CD14-positive monocyte (primary cell): ENCODE results near the gene B2M. TPM values are rescaled to one million over a fixed set of nuclear protein-coding genes. Genes with fewer than 3 reads are reported as not detected.
"Not testable (repeated sequence)": the region's sequence is repeated elsewhere in the genome, so short reads cannot be mapped to it uniquely, and the experiment has no call there.

Source experiments
- DNase-seq, 3 donors: peaks; one replicate each; pipeline ENCODE4 v3.0.0-alpha.2; 2011 to 2022
- H2AFZ ChIP-seq: 2 replicates; pipeline ENCODE4 v1.6.0; 2012; ENCODE audit warnings: mild to moderate bottlenecking, low read depth, low read length, inconsistent platforms; ENCODE audit not compliant: insufficient read depth, poor library complexity, severe bottlenecking
- H3K27ac ChIP-seq, 2 donors: 1 replicate in 1 of 2; 2 replicates in 1 of 2; pipeline ENCODE4 v1.5.1; 2012 to 2013; ENCODE audit warnings: low read length in 2 of 2, control low read depth in 1 of 2, inconsistent platforms in 1 of 2, low read depth in 1 of 2, mild to moderate bottlenecking in 1 of 2
- H3K27me3 ChIP-seq, 2 donors: one replicate each; pipeline versions ENCODE4 v1.6.0 to v1.6.1; 2011 to 2013; ENCODE audit warnings: low read length in 2 of 2; ENCODE audit not compliant: control insufficient read depth in 2 of 2, insufficient read depth in 2 of 2
- H3K36me3 ChIP-seq, 2 donors: replicated peaks in 1 of 2; 1 replicate in 1 of 2; 2 replicates in 1 of 2; pipeline versions ENCODE4 v1.5.1 to v1.6.1; 2012 to 2013; ENCODE audit warnings: low read length in 2 of 2, control low read depth in 1 of 2, inconsistent platforms in 1 of 2, mild to moderate bottlenecking in 1 of 2; ENCODE audit not compliant: insufficient read depth in 2 of 2, control insufficient read depth in 1 of 2
- H3K4me1 ChIP-seq, 2 donors: 1 replicate in 1 of 2; 2 replicates in 1 of 2; pipeline versions ENCODE4 v1.5.1 to v1.6.1; 2012 to 2013; ENCODE audit warnings: low read length in 2 of 2, control low read depth in 1 of 2, inconsistent platforms in 1 of 2, mild to moderate bottlenecking in 1 of 2, moderate library complexity in 1 of 2; ENCODE audit not compliant: insufficient read depth in 2 of 2, control insufficient read depth in 1 of 2
- H3K4me2 ChIP-seq: replicated peaks from 2 replicates; pipeline ENCODE3; 2012; ENCODE audit warnings: low read length, moderate library complexity, mild to moderate bottlenecking; ENCODE audit not compliant: poor library complexity, severe bottlenecking; ENCODE audit errors: extremely low read depth
- H3K4me3 ChIP-seq, 3 experiments: fragments of 200-600 bp in 1 of 3; sonication (generic) in 1 of 3; replicated peaks in 1 of 3; 1 replicate in 2 of 3; 2 replicates in 1 of 3; pipeline ENCODE4 v1.5.1; 2011 to 2013; ENCODE audit warnings: low read length in 3 of 3, mild to moderate bottlenecking in 3 of 3, control low read depth in 2 of 3, low read depth in 2 of 3, inconsistent platforms in 1 of 3, moderate library complexity in 1 of 3
- H3K79me2 ChIP-seq: 2 replicates; pipeline ENCODE4 v1.6.0; 2012; ENCODE audit warnings: mild to moderate bottlenecking, control low read depth, inconsistent platforms, low read length, moderate library complexity; ENCODE audit not compliant: insufficient read depth
- H3K9ac ChIP-seq: 2 replicates; pipeline ENCODE4 v1.6.0; 2017; ENCODE audit warnings: low read length, mild to moderate bottlenecking; ENCODE audit not compliant: insufficient read depth, poor library complexity, severe bottlenecking
- H3K9me3 ChIP-seq, 2 donors: replicated peaks in 1 of 2; 1 replicate in 1 of 2; 2 replicates in 1 of 2; pipeline versions ENCODE4 v1.5.1 to v1.6.1; 2012 to 2013; ENCODE audit warnings: low read length in 2 of 2, control low read depth in 1 of 2; ENCODE audit not compliant: control insufficient read depth in 1 of 2, insufficient read depth in 1 of 2
- H4K20me1 ChIP-seq: 2 replicates; pipeline ENCODE4 v1.6.0; 2012; ENCODE audit warnings: mild to moderate bottlenecking, low read length, control low read depth, moderate library complexity; ENCODE audit not compliant: insufficient read depth
- H3K27ac Mint-ChIP-seq, 7 donors: one replicate each; pipeline ENCODE4 v1.8.0; 2020; ENCODE audit warnings: mild to moderate bottlenecking in 7 of 7, mixed read lengths in 7 of 7, moderate library complexity in 6 of 7, inconsistent platforms in 2 of 7
- H3K27me3 Mint-ChIP-seq, 3 donors: one replicate each; pipeline ENCODE4 v1.8.0; 2021 to 2022; ENCODE audit warnings: low read depth in 3 of 3, mild to moderate bottlenecking in 3 of 3, mixed read lengths in 3 of 3, moderate library complexity in 3 of 3, inconsistent platforms in 1 of 3
- H3K36me3 Mint-ChIP-seq, 2 donors: one replicate each; pipeline ENCODE4 v1.8.0; 2020; ENCODE audit warnings: mixed read lengths in 2 of 2, inconsistent platforms in 1 of 2, mild to moderate bottlenecking in 1 of 2
- H3K4me1 Mint-ChIP-seq: one replicate; pipeline ENCODE4 v1.8.0; 2020; ENCODE audit warnings: mild to moderate bottlenecking, mixed read lengths
- H3K4me3 Mint-ChIP-seq, 2 donors: one replicate each; pipeline ENCODE4 v1.8.0; 2020; ENCODE audit warnings: mild to moderate bottlenecking in 2 of 2, mixed read lengths in 2 of 2, moderate library complexity in 1 of 2
- H3K9me3 Mint-ChIP-seq, 7 donors: one replicate each; pipeline ENCODE4 v1.8.0; 2020 to 2022; ENCODE audit warnings: mixed read lengths in 7 of 7, mild to moderate bottlenecking in 6 of 7, moderate library complexity in 6 of 7, inconsistent platforms in 2 of 7
- WGBS: methylation state at CpG from one replicate; pipeline ENCODE4 v1.1.5; 2013; ENCODE audit warnings: missing lambda C conversion rate; ENCODE audit not compliant: insufficient coverage; 5-methylcytosine and 5-hydroxymethylcytosine counted together
- intact Hi-C, 2 donors: fragments of 100-400 bp; cut with micrococcal nuclease; formaldehyde crosslinking; loops; one replicate each; pipeline versions ENCODE4 v1.15.0 to v1.15.1; 2023
- polyA plus RNA-seq, 3 donors: library from polyadenylated mRNA; depleted of rRNA in 1 of 3; unstranded in 2 of 3; stranded (reverse) in 1 of 3; fragments of 300-500 nt in 2 of 3; fragments of >200 nt in 1 of 3; fragmentation: Illumina TruSeq in 2 of 3; gene quantifications; 1 replicate in 2 of 3; 2 replicates in 1 of 3; pipeline ENCODE4 v1.2.3, GENCODE V29; 2012 to 2021
- TF ChIP-seq, protein P1 (sequence below): fragments of 200-600 bp; IDR thresholded peaks from one replicate; pipeline ENCODE4 v1.8.0; 2022; ENCODE audit warnings: antibody characterized with exemption, mild to moderate bottlenecking

Gene B2M
- polyA plus RNA-seq, 3 donors, result 17,356 to 28,278 (median 28,259) TPM

DNA sequence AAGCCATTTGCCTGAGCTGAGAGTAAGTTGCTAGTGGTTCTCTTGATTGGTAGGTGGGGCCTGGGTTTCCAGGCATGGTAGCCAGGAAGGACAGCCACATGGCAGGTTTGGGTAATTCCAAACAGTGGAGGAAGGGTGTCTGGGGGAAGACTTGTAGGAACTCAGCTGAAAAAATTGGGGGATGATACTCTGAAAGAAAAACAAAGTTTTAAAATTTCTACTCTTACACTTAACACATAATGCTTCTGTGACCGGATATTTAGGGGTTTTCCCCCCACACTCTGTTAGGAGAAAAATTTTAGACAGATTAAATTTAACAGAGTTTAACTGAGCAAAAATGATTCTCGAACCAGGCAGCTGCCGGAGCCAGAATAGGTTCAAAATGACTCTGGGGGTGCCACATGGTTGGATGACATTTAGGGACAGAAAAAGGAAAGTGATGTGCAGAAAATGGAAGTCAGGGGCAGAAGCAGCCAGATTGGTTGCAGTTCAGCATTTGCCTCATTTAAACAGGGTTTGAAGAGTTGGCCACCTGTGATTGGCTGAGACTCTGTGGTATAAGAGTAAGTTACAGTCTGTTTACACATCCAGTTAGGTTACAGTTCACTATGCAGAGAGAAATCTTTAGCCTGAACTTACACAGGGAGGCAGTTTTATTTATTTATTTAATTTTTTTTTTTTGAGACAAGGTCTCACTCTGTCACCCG is 8.1 kb downstream of the B2M start:
- Histone ChIP-seq H4K20me1 (peaks cover 68% of the 10 kb centered on the region), H2AFZ (no peak overlapping the region), H3K9ac (no peak overlapping the region), H3K79me2 (peaks cover 68% of the 10 kb centered on the region), H3K9me3 (no peaks in the 10 kb centered on the region), H3K27me3 (no peaks in the 10 kb centered on the region), H3K4me3 (no peak overlapping the region), H3K4me2 (no peak overlapping the region), H3K36me3 (peaks cover 48 to 49% of the 10 kb centered on the region in 2 donors), H3K27ac (peak overlapping the region; percentile 50 to 66), H3K4me1 (peaks cover 69 to 90% of the 10 kb centered on the region in 2 donors)
- peaks cover 51 to 52% of the 10 kb centered on the region in 2 donors for H3K36me3 Mint-ChIP-seq
- TF ChIP-seq, protein P1, sequence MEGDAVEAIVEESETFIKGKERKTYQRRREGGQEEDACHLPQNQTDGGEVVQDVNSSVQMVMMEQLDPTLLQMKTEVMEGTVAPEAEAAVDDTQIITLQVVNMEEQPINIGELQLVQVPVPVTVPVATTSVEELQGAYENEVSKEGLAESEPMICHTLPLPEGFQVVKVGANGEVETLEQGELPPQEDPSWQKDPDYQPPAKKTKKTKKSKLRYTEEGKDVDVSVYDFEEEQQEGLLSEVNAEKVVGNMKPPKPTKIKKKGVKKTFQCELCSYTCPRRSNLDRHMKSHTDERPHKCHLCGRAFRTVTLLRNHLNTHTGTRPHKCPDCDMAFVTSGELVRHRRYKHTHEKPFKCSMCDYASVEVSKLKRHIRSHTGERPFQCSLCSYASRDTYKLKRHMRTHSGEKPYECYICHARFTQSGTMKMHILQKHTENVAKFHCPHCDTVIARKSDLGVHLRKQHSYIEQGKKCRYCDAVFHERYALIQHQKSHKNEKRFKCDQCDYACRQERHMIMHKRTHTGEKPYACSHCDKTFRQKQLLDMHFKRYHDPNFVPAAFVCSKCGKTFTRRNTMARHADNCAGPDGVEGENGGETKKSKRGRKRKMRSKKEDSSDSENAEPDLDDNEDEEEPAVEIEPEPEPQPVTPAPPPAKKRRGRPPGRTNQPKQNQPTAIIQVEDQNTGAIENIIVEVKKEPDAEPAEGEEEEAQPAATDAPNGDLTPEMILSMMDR, result no peak
- intact Hi-C loops, result loop anchor here in 1 of 2 donors (5.0 kb wide), 1 partner anchor 182 kb away; the partner anchor contains the start of gene EIF3J
- peak; percentile 44 to 60 (median 46) for DNase-seq
- H3K27ac Mint-ChIP-seq, result peak overlapping the region; percentile 79 to 99 (median 91)
- no peak overlapping the region for H3K4me3 Mint-ChIP-seq
- peaks cover 84% of the 10 kb centered on the region for H3K4me1 Mint-ChIP-seq
- peaks cover 0 to 2% (median 0%) of the 10 kb centered on the region in 3 donors for H3K27me3 Mint-ChIP-seq
- 74% methylated on average over 3 of the region's 4 CpGs for WGBS
- H3K9me3 Mint-ChIP-seq, result peaks cover 0 to 4% (median 0%) of the 10 kb centered on the region in 7 donors

DNA sequence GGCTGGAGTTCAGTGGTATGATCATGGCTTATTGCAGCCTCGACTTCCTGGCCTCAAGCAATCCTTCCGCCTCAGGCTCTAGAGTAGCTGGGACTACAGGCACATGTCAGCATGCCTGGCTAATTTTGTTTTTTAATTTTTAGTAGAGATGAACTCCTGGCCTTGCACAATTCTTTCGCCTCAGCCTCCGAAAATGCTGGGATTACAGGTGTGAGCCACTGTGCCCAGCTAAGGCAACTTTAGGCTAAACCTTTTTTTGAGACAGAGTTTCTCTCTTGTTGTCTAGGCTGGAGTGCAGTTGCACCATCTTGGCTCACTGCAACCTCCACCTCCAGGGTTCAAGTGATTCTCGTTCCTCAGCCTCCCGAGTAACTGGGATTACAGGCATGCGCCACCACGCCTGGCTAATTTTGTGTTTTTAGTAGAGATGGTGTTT is 8.7 kb downstream of the B2M start:
- peak overlapping the region; percentile 63 to 99 (median 87) for H3K27ac Mint-ChIP-seq
- H3K9me3 ChIP-seq, H3K9ac ChIP-seq, H2AFZ ChIP-seq, H3K9me3 Mint-ChIP-seq, H3K4me3 ChIP-seq, H3K27me3 Mint-ChIP-seq, H3K4me2 ChIP-seq, H3K27me3 ChIP-seq, H3K4me3 Mint-ChIP-seq, DNase-seq: not testable (repeated sequence)
- peaks cover 84% of the 10 kb centered on the region for H3K4me1 Mint-ChIP-seq
- 79% methylated on average over 4 of the region's 8 CpGs for WGBS
- H3K36me3 ChIP-seq, result peaks cover 42 to 44% of the 10 kb centered on the region in 2 donors
- peaks cover 69 to 90% of the 10 kb centered on the region in 2 donors for H3K4me1 ChIP-seq
- intact Hi-C loops, result loop anchor here (5.0 to 10.0 kb wide), 3 partner anchors 183 to 735 kb away; partner anchors contain the start of gene EIF3J (in 1 of the 2)
- peaks cover 63% of the 10 kb centered on the region for H3K79me2 ChIP-seq
- H3K27ac ChIP-seq, result peak overlapping the region; percentile 50 to 99
- peaks cover 63% of the 10 kb centered on the region for H4K20me1 ChIP-seq
- H3K36me3 Mint-ChIP-seq, result peaks cover 46 to 47% of the 10 kb centered on the region in 2 donors
